Upper lobe of right lung (tissue), 1 donor: ENCODE data around the gene ROR1. TPM values are rescaled to one million over a fixed set of nuclear protein-coding genes. Genes with fewer than 3 reads are reported as not detected.

ENCODE experiments used
- ATAC-seq: fragments of 200-7000 bp; cut with Tn5 transposase; one replicate; pipeline ENCODE4 v1.9.1; 2020; ENCODE audit warnings: mild to moderate bottlenecking, moderate library complexity
- DNase-seq: peaks from one replicate; pipeline ENCODE4 v3.0.0-alpha.2; 2020
- H3K27ac ChIP-seq: fragments of 200-600 bp; one replicate; pipeline ENCODE4 v1.8.0; 2022
- H3K27me3 ChIP-seq: fragments of 200-600 bp; one replicate; pipeline ENCODE4 v1.8.0; 2022; ENCODE audit warnings: mild to moderate bottlenecking
- H3K36me3 ChIP-seq: fragments of 200-600 bp; one replicate; pipeline ENCODE4 v1.8.0; 2022
- H3K4me1 ChIP-seq: fragments of 200-600 bp; one replicate; pipeline ENCODE4 v1.8.0; 2022
- H3K4me3 ChIP-seq: fragments of 200-600 bp; one replicate; pipeline ENCODE4 v1.8.0; 2022; ENCODE audit warnings: mild to moderate bottlenecking
- H3K9me3 ChIP-seq: fragments of 200-600 bp; one replicate; pipeline ENCODE4 v1.8.0; 2022
- intact Hi-C: fragments of 100-400 bp; cut with DNase I; formaldehyde crosslinking; loops from one replicate; pipeline ENCODE4 v1.11.0; 2022
- total RNA-seq: library from RNA; stranded (reverse); fragmentation: NEBNext Ultra II Directional; extraction: Animal tissue kit (Norgen Biotek cat#: 25700); gene quantifications from one replicate; pipeline ENCODE4 v1.2.1, GENCODE V29; 2021
- TF ChIP-seq, protein P1 (sequence below): fragments of 200-600 bp; IDR thresholded peaks from one replicate; pipeline ENCODE4 v1.8.0; 2022; ENCODE audit warnings: antibody characterized with exemption
- donor health status: DM: no; HTN: yes; CAD: no; lungs with severe emphysema.

Gene ROR1
- total RNA-seq, 1 donor from 2014 or later = 21.4 TPM

DNA sequence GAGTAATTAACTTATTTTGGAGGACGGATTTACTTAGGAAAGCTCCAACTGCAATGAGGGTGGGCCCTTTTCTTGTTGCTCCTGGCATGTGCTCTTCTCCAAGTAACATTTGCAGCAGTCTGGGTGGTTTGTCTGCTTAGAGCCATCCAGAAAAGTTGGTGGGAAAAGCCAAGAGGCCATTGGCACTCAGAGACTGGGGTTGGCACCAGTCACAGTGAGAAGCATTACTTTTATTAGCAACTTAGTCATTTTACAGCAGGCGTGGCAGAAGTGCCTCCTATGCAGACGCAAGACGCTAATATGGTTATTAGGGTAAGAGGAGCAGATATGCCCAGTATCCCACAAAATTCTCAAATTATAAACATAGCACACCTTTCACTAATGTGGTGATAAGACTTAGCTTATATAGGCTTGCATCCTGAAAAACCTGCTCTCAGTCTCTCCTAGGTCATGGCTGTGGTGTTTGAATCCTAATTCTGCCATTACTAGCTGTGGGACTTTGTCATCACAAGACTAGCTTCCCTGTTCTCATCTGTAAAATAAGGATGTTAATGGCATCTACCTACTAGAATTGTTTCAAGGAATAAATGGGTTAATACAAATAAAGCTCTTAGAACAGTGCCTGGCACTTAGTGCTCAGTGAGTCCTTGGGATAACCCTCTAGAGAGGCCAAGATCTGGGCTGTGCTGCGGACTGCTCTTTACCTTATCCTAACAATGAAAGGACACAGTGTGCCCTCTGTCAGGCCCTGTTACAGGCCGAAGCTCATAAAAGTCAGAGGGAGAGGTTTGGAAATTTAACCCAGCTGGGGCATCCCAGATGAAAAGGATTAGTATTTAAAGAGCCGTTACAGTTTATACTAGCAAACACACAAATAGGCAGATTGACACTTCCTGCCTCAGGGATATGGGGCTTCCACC, 154.6 kb downstream of the ROR1 start:
- peak; percentile 91 for ATAC-seq
- Histone ChIP-seq H3K4me3 (no peak overlapping the region), H3K36me3 (no peaks in the 10 kb centered on the region), H3K4me1 (peaks cover 8% of the 10 kb centered on the region), H3K27me3 (no peaks in the 10 kb centered on the region), H3K27ac (no peak overlapping the region), H3K9me3 (no peaks in the 10 kb centered on the region)
- DNase-seq = no peak
- intact Hi-C loops = no loop called here
- TF ChIP-seq, protein P1, sequence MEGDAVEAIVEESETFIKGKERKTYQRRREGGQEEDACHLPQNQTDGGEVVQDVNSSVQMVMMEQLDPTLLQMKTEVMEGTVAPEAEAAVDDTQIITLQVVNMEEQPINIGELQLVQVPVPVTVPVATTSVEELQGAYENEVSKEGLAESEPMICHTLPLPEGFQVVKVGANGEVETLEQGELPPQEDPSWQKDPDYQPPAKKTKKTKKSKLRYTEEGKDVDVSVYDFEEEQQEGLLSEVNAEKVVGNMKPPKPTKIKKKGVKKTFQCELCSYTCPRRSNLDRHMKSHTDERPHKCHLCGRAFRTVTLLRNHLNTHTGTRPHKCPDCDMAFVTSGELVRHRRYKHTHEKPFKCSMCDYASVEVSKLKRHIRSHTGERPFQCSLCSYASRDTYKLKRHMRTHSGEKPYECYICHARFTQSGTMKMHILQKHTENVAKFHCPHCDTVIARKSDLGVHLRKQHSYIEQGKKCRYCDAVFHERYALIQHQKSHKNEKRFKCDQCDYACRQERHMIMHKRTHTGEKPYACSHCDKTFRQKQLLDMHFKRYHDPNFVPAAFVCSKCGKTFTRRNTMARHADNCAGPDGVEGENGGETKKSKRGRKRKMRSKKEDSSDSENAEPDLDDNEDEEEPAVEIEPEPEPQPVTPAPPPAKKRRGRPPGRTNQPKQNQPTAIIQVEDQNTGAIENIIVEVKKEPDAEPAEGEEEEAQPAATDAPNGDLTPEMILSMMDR = no peak

DNA sequence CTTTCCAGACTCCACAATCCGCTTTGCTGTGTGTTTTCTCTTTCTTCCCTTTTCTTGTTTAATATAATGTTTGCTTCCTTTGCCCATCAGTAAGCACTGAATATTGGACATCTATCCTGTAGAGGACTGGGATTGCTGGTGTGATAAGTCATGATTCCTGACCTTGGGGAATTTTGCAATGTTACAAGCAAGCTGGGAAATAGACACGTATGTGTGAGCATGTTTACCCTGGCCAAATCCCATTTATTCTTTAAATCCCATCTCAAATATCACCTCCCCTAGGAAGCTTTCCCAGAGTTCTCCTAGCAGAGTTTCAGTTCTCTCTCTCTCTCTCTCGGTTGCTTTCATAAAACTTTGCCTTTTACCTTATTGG, 155.3 kb downstream of the ROR1 start:
- Histone ChIP-seq H3K9me3 (no peaks in the 10 kb centered on the region), H3K36me3 (no peaks in the 10 kb centered on the region), H3K4me1 (peaks cover 8% of the 10 kb centered on the region), H3K27ac (no peak overlapping the region), H3K27me3 (no peaks in the 10 kb centered on the region), H3K4me3 (no peak overlapping the region)
- no peak for DNase-seq
- ATAC-seq = no peak
- intact Hi-C loops = no loop called here
- TF ChIP-seq, protein P1 = no peak

DNA sequence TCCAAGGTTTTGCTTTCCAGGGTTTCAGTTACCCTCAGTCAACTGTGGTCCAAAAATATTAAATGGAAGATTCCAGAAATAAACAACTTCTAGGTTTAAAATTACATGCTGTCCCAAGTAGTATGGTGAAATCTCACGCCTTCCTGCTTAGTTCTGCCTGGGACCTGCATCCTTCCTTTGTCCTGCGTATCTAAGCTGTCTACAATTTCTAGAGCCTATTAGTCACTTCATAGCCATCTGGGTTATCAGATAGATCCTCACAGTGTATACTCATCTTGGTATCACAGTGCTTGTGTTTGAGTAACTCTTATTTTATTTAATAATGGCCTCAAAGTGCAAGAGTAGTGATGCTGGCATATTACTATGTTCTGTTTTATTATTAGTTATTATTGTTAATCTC, 157.7 kb downstream of the ROR1 start:
- TF ChIP-seq, protein P1 = no peak
- ATAC-seq = no peak
- Histone ChIP-seq H3K27me3 (no peaks in the 10 kb centered on the region), H3K27ac (no peak overlapping the region), H3K4me3 (no peak overlapping the region), H3K4me1 (peaks cover 8% of the 10 kb centered on the region), H3K9me3 (no peaks in the 10 kb centered on the region), H3K36me3 (no peaks in the 10 kb centered on the region)
- intact Hi-C loops = no loop called here
- DNase-seq = no peak

DNA sequence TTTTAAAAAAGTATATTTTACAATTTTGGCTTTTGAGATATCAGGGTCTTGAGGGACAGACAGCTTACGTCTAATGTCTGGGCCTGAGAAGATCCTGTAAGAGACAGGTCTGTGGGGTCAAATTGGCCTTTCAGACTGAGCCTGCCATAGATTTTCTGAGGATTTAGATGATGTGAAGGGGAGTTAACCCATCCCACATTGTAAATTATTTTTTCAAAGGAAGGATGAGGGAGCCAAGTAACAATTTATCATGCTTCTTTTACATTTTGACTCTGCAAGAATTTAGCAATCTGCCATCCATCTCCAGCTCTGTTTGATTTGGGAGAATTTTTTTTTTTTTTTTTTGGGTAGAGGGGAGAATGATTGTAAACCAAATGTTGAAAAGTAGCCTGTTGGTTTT, 160.9 kb downstream of the ROR1 start:
- Histone ChIP-seq H3K9me3 (no peaks in the 10 kb centered on the region), H3K36me3 (no peaks in the 10 kb centered on the region), H3K27me3 (no peaks in the 10 kb centered on the region), H3K4me1 (no peaks in the 10 kb centered on the region), H3K27ac (no peak overlapping the region), H3K4me3 (no peak overlapping the region)
- no peak for ATAC-seq
- TF ChIP-seq, protein P1 = no peak
- no peak for DNase-seq
- intact Hi-C loops = no loop called here

DNA sequence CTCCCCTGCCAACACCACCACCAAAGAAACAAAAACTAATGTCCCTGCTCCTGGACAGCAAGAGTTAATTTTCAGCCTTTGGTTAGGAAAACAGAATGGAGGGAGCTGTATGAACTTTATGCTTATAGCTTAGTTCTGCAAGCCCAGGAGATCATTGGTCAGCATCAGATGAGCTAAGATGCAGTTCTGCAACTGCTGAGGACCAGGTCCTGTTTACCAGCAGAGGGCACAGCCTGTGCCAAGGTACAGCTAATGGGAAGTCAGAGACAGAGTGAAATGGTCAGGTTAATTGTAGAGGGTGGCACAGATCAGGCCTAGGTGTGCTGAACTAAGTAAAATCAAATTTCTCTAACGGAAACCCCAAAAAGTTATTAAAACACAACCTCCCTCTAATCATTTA, 161.3 kb downstream of the ROR1 start:
- H3K4me1 ChIP-seq = no peaks in the 10 kb centered on the region
- no peak for DNase-seq
- H3K4me3 ChIP-seq = no peak overlapping the region
- TF ChIP-seq, protein P1 = peak; percentile 5
- no peak overlapping the region for H3K27ac ChIP-seq
- no peaks in the 10 kb centered on the region for H3K36me3 ChIP-seq
- no peaks in the 10 kb centered on the region for H3K9me3 ChIP-seq
- ATAC-seq = peak; percentile 52
- intact Hi-C loops = no loop called here
- H3K27me3 ChIP-seq = no peaks in the 10 kb centered on the region
